IPS-20b (cell line): ENCODE data around the gene NBDY.
"Not testable (repeated sequence)": the region's sequence is repeated elsewhere in the genome, so short reads cannot be mapped to it uniquely, and the experiment has no call there.

ENCODE experiments used
- H3K27ac ChIP-seq: one replicate; pipeline ENCODE4 v1.5.1; 2013; ENCODE audit warnings: low read length
- H3K27me3 ChIP-seq: 2 replicates; pipeline ENCODE4 v1.6.1; 2013; ENCODE audit warnings: mild to moderate bottlenecking, low read length, inconsistent platforms; ENCODE audit not compliant: insufficient read depth
- H3K36me3 ChIP-seq: 2 replicates; pipeline ENCODE4 v1.6.1; 2013; ENCODE audit warnings: low read depth, mild to moderate bottlenecking, inconsistent platforms, low read length, moderate library complexity; ENCODE audit not compliant: insufficient read depth
- H3K4me1 ChIP-seq: 2 replicates; pipeline ENCODE4 v1.6.1; 2013; ENCODE audit warnings: mild to moderate bottlenecking, control low read depth, inconsistent platforms, low read length, moderate library complexity; ENCODE audit not compliant: insufficient read depth
- H3K4me3 ChIP-seq: 2 replicates; pipeline ENCODE4 v1.5.1; 2013; ENCODE audit warnings: mild to moderate bottlenecking, low read length, inconsistent platforms
- H3K9ac ChIP-seq: 2 replicates; pipeline ENCODE4 v1.6.1; 2013; ENCODE audit warnings: low read depth, mild to moderate bottlenecking, inconsistent platforms, low read length, moderate library complexity
- H3K9me3 ChIP-seq: 2 replicates; pipeline ENCODE4 v1.6.1; 2013; ENCODE audit warnings: mild to moderate bottlenecking, low read depth, low read length, inconsistent platforms; ENCODE audit not compliant: insufficient read depth

The NBDY gene

DNA sequence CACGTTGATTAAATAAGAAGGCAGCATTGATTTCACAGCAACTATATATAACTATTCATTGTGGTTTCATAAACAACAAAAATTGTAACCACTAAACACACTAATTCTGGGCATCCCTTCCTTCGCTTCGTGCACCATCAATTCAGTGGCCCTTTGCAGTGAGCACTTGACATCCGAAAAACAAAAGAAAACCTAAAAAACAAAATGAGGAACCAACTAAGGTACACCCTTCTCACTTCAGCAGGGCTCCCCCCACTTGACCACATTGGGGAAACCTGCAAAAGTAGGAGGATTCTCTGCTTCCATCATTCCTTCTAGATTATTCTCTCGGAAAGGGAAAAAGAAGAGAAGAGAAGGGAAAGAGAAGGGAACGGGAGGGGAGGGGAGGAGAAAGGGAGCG lies 28.3 kb downstream of the NBDY start:
- no peak overlapping the region for H3K4me3 ChIP-seq
- no peaks in the 10 kb centered on the region for H3K27me3 ChIP-seq
- peaks cover 8% of the 10 kb centered on the region; the same call in 1 of the 2 replicates for H3K36me3 ChIP-seq
- H3K4me1 ChIP-seq, result no peaks in the 10 kb centered on the region
- H3K27ac ChIP-seq, result no peak overlapping the region
- no peaks in the 10 kb centered on the region for H3K9me3 ChIP-seq
- H3K9ac ChIP-seq, result no peak overlapping the region

DNA sequence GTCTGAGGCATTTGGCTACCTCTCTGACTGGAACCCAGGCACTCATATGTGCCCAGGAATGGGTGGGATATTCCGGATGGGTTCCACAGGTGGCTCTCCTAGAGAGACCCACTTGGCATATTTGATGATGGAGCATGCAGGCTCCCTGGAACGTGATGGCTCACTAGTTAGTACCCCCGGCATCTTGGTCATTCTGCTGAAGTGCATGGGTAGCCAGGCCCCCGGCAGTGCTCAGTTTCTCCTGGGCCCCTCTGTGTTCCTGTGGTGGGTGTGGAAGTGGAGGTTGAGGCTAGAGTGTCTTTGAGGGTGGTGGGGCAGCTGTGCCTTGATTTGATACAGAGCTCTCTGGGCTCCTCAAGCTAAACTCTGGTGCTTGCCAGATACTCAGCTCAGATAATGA lies 29.4 kb downstream of the NBDY start:
- Histone ChIP-seq H3K9ac (no peak overlapping the region), H3K9me3 (no peaks in the 10 kb centered on the region), H3K27me3 (no peaks in the 10 kb centered on the region), H3K27ac (no peak overlapping the region), H3K36me3 (no peaks in the 10 kb centered on the region; the same call in 1 of the 2 replicates), H3K4me3 (no peak overlapping the region), H3K4me1 (no peaks in the 10 kb centered on the region)

DNA sequence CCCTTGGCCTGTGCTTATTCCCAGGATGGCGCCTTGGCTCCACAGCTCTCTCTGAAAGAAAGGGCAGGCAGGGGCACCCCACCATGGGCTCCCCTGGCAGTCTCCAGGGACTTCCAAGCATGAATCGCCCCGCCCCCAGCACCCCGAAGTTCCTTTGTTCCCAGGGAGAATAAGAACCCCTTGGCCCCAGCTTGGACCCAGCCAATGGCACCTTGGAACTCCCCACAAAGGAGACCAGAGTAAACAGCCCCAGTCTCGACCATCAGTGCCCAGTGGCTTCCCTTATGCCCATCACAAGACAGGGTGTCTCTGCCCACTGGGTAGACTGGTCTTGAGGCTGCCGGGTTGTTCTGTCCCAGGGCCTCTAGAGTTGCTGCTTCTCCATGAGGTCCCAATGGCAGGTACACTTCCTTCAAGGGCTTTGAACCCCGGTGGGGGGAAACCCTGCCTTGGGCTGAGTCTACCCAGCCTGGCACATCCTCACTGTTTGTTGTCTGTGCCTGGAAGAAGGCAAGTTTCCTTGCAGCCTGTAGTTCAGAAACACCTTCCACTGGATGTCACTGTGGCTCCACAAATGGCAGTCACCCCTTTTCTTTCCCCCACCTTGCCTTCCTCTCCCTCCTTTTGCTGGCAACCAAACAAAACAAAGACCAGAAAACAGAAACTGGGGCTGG lies 30.8 kb downstream of the NBDY start:
- Histone ChIP-seq H3K27me3 (no peaks in the 10 kb centered on the region), H3K4me3 (no peak overlapping the region), H3K27ac (no peak overlapping the region), H3K4me1 (no peaks in the 10 kb centered on the region), H3K36me3 (no peaks in the 10 kb centered on the region), H3K9ac (no peak overlapping the region), H3K9me3 (no peaks in the 10 kb centered on the region)

DNA sequence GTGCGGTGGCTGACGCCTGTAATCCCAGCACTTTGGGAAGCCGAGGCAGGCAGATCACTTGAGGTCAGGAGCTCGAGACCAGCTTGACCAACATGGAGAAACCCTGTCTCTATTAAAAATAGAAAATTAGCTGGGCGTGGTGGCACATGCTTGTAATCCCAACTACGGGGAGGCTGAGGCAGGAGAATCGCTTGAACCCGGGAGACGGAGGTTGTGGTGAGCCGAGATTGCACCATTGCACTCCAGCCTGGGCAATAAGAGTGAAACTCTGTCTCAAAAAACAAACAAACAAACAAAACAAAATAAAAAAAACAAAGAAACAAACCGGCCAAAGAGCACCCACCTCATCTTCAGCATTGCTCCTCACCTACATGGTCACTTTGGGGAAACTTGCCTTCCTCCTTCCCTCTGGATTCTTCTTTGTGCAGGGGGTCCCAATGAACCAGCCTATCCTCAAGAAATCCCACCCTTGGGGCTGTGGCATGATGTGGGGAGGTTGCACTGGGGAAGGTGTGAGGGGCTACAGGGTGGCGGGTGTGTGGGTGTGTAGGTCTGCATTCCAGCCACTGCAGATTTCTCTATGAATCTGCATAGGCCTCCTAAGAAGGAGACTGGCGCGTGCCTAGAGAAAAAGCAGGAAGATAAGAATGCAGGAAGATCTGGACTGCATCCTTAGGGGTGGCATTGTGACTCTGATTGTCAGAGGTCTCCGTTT lies 31.5 kb downstream of the NBDY start:
- not testable (repeated sequence) for H3K36me3 ChIP-seq, H3K27me3 ChIP-seq, H3K9me3 ChIP-seq, H3K27ac ChIP-seq, H3K4me3 ChIP-seq, H3K9ac ChIP-seq, H3K4me1 ChIP-seq

DNA sequence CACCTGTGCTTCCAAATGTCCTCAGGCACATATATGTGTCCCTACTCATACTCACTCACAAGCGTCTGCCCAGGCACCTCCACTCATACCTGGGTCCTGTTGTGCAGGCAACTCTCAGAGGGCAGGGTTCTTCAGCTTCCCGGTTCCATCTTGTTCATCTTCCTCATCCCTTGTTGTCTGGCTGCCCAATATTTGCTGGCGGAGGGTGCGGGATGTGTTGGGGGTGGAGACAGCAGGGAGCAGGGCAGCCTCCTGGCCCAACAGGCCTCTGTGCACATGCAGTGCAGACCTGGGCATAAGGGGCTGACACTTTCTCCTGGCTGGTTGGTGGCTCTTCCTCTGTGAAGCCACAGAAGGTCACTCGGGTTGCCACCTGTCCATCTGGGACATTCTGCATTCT lies 32.1 kb downstream of the NBDY start:
- Histone ChIP-seq H3K4me3 (no peak overlapping the region), H3K9me3 (no peaks in the 10 kb centered on the region), H3K27me3 (no peaks in the 10 kb centered on the region), H3K36me3 (no peaks in the 10 kb centered on the region), H3K4me1 (no peaks in the 10 kb centered on the region), H3K9ac (no peak overlapping the region), H3K27ac (no peak overlapping the region)

DNA sequence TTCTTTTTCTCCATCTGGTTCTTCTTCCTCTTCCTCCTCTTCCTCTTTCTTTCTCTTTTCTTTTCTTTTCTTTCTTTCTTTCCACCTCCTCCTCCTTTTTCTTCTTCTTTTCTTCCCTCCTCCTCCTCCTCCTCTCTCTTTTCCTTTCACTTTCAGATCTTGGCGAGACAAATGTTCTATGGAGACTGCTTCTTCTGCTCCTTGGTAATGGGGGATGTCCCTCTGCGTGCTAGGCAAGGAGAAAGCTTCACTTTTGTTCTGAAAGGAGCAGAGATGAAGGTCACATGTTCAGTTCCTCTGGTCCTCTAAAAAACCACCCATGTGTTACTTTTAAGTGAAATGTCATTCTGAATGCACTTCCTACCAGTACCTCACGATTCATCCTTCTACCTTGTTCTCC lies 33.2 kb downstream of the NBDY start:
- H3K9me3 ChIP-seq, result no peaks in the 10 kb centered on the region
- no peak overlapping the region for H3K9ac ChIP-seq
- H3K27ac ChIP-seq, result no peak overlapping the region
- H3K27me3 ChIP-seq, result no peaks in the 10 kb centered on the region
- H3K4me3 ChIP-seq, result no peak overlapping the region
- no peaks in the 10 kb centered on the region for H3K36me3 ChIP-seq
- no peaks in the 10 kb centered on the region for H3K4me1 ChIP-seq

DNA sequence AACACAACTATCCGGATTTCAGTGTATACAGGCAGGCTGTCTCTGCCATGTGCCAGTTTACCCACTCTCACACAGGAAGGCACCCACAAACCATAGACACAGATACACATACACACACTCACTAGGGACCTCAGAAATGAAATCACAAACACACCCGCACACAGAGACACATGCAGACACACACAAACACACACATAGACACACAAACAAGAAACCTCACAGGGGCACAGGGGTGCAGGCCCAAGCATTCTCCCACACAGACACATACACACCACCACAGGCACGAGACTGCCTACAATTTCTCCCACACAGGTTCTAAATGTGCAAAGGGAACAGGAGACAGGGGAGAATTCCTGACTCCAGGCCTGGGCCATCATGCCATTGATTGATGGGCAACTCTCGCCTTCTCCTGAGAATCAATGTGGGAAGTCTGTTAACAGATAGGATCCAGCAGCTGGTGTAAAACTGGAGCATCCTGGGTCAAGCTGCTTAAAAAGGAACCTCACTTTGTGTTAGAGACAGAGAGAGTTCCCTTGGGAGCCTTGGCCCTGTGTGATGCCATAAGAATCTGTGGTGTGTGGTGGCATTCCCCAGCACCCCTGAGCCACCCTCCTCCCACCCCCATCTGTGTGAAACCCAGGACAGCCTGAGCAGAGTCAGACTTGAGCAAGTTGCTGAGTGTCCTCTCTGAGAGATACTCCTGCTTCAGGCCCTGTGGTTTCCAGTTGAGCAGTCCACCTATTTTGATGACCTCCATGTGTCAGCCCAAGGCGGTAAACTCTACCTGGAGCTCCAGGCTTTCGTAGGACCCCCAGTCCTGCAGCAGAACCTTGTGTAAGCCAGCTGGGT lies 33.9 kb downstream of the NBDY start:
- Histone ChIP-seq H3K27ac (no peak overlapping the region), H3K9ac (no peak overlapping the region), H3K4me1 (no peaks in the 10 kb centered on the region), H3K9me3 (no peaks in the 10 kb centered on the region), H3K36me3 (no peaks in the 10 kb centered on the region), H3K27me3 (no peaks in the 10 kb centered on the region), H3K4me3 (no peak overlapping the region)

DNA sequence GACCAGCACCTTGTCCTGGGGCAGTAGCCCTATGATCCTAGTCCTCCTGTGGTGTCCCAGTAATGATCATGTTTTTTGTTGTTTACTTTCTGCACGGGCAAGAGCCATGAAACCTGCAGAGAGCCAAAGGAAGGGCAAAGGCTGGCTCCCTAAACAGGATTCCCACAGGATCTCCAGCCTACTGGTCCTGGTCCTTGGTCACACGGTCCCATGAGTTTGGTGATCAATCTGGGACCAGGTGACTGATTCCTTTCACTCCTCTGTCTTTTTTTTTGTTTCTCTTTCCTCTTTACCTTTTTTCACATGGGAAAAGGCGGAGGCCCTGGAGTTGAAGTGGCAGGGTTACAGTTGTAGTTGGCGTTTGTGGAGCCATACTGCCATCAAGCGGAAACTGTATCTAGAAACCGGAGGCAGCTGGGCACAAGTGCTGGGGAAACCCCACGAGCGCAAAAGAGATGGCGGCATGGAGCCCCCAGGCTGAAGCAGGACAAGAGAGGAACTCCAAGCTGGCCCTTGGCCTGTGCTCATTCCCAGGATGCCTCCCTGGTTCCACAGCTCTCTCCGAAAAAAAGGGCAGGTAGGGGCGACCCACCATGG lies 34.6 kb downstream of the NBDY start:
- no peaks in the 10 kb centered on the region for H3K36me3 ChIP-seq
- no peak overlapping the region for H3K4me3 ChIP-seq
- H3K9me3 ChIP-seq, result no peaks in the 10 kb centered on the region
- no peak overlapping the region for H3K27ac ChIP-seq
- no peak overlapping the region for H3K9ac ChIP-seq
- H3K27me3 ChIP-seq, result no peaks in the 10 kb centered on the region
- H3K4me1 ChIP-seq, result no peaks in the 10 kb centered on the region

DNA sequence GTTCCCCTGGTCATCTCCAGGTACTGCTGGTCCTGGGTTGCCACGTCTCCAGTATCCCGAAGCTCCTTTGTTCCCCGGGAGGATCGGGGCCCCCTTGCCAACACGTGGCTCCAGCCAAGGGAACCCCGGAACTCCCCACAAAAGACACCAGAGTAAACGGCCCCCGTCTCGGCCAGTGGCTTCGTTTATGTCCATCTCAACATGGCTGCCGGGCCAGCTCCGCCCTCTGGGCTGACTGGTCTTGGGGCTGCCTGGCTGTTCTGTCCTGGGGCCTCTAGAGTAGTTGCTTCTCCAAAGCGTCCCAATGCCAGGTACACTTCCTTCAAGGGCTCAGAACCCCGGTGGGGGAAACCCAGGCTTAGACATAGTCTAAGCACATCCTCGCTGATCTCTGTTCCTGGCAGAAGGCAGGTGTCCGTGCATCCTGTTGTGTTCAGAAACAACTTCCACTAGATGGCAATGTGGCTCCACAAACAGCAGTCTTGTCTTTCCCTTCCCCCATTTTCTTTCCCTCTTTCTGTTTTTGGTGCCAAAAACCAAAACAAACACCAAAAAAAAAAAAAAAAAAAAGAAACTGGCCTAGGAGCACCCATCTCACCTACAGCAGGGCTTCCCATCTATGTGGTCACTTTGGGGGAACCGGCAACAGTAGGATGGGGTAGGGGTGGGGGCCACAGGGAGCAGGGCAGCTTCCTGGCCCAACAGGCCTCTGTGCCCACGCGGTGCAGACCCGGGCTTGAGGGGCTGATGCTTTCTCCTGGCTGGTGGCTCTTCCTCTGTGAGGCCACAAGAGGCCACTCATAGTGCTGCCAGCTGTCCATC lies 35.3 kb downstream of the NBDY start:
- H3K27me3 ChIP-seq, result no peaks in the 10 kb centered on the region
- no peaks in the 10 kb centered on the region for H3K36me3 ChIP-seq
- H3K9me3 ChIP-seq, result no peaks in the 10 kb centered on the region
- no peaks in the 10 kb centered on the region for H3K4me1 ChIP-seq
- H3K27ac ChIP-seq, result no peak overlapping the region
- no peak overlapping the region for H3K4me3 ChIP-seq
- H3K9ac ChIP-seq, result no peak overlapping the region

DNA sequence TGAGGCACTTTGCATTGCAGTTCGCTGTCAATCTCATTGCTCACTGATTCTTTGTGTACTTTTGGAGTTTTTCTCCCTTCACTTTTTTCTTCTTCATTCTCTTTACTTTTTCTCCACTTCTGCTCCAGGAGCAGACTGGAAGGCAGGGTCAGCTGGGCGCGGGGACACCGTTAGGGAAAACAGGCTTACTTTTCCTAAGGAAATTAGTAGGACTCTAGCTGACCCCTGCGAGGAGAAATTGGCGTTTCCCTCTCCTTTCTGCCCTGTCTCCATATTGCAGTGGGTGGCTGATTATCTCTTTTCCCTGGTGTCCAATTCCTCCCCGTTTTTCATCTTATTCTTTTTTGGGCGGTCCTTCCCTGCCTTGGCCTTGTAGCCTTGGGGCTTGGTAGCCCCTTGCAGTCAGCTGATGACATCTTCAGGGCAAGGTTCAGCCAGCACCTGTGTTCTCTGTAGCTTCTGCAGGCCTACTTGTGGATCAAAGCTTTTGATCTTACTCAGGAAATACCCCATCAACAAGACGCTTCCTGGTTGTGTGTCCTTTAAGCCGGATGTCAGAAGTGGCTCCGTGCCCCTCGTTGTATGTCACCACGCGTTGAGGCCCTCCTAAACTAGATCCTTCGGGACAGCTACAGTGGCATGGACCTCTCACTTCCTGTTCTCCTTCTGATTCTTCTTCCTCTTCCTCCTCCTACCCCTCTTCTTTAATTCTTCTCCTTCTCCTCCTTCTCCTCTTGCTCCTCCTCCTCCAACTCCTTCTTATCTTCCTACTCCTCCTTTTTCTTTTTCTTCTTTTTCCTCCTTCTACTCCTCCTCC lies 36.1 kb downstream of the NBDY start:
- no peaks in the 10 kb centered on the region for H3K27me3 ChIP-seq
- no peak overlapping the region for H3K4me3 ChIP-seq
- H3K27ac ChIP-seq, result no peak overlapping the region
- no peaks in the 10 kb centered on the region for H3K4me1 ChIP-seq
- no peaks in the 10 kb centered on the region for H3K36me3 ChIP-seq
- no peaks in the 10 kb centered on the region for H3K9me3 ChIP-seq
- H3K9ac ChIP-seq, result no peak overlapping the region
